NCI-H460 (cell line): Measurements from ENCODE around the gene LGALS14. TPM values are rescaled to one million over a fixed set of nuclear protein-coding genes. Genes with fewer than 3 reads are reported as not detected.
"Not testable (repeated sequence)": the region's sequence is repeated elsewhere in the genome, so short reads cannot be mapped to it uniquely, and the experiment has no call there.

Source experiments
- DNase-seq: peaks from one replicate; pipeline ENCODE4 v3.0.0-alpha.2; 2016; ENCODE audit warnings: low read depth; ENCODE audit errors: extremely low read depth
- polyA plus RNA-seq: library from polyadenylated mRNA; depleted of rRNA; stranded (reverse); fragments of >200 nt; gene quantifications from 2 replicates; pipeline ENCODE4 v1.2.3, GENCODE V29; 2014; cell fraction: nucleus; rRNA removed
- total RNA-seq: library from RNA; depleted of rRNA; stranded (reverse); fragments of >200 nt; shearing (Covaris generic); gene quantifications from 2 replicates; pipeline ENCODE4 v1.2.3, GENCODE V29; 2014; rRNA removed

The LGALS14 gene, protein sequence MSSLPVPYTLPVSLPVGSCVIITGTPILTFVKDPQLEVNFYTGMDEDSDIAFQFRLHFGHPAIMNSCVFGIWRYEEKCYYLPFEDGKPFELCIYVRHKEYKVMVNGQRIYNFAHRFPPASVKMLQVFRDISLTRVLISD
- not detected in 2 replicates for total RNA-seq
- polyA plus RNA-seq: not detected in 2 replicates

DNA sequence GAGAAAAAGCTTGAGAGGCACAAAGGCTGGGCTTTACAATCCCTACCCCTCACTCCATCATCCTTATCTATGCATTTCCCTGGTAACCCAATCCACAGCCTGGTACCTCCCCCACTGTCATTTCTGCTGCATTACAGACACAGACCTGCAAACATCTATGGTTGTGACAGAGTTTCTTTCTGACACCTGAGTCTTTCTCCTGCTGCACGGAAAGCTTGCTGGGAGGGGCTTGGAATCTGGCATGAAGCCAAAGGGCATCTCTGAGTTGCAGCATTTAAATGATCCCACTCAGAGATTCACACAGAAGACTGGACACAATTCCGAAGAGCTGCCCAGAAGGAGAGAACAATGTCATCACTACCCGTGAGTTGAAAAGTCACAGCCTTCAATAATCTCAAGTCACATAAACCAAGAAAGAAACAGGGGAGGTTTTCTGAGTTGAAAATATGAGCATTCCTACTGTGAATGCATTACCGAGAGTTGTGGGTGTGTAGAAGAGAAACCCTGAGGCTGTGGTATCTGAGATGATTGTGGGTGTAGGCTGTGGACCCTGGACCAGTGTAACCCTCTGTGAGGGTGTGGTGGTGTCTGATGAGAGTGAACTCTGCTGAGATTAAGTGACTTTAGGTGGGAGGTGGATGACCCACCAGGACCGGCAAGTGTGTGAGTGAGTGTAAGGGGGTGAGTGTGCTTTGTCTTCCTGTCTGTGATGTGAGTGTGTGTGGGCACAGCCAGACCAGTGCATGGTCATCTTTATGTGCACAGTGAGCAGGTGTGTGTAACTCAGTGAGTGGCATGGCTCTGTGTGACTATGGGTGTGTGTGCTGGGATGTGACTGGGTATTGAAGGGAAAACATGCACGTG is at the start of gene LGALS14:
TSS of gene LGALS14 (plus strand) at position 301 of the 864 bp plus-strand sequence. CDS start at position 349, 48 bp downstream.
- no peak for DNase-seq

GRCh38 chr19:39655613-39656012 is 48.7 kb upstream of the LGALS14 start, which contains the start of gene LGALS16:
LGALS16 (plus strand) TSS chr19:39655913; CDS start chr19:39655962, 49 bp downstream.
- no peak for DNase-seq

DNA sequence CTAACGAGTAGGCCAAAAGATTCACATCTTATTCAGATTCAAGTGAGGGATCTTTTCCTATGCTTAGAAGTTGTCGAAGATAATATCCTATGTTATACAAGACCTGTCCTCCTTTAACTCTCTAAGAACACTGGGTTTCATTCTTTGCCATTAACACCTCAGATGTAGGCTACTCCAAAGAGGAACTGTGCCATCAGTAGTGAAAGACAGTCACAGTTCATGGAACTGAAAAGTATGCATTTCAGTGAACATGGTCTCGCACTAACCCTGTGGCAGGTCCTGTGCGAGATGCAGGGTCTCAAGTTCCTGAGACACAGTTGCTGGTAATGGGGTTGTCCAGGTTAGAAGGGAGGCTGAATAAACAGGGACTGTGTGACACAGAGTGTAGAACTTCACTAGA is 44.5 kb upstream of the LGALS14 start:
- DNase-seq: no peak

DNA sequence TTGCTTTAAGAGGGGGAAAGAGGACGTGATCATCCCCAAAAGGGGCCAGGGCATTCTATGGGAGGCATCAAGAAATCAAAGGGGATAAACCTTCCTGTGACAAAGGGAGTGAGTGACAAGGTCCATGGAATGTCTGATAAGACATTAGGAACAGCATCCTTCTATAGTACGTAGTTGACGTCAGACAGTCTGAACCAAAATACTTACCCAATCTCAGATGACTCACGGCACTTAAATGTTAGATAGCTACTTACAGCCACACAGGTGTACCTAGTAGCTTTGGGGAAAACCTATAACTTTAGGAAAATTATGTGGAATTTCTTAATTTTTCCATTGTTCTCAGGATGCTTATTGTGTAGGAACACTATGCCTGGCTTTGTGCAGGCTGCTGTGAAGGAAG is 43.6 kb upstream of the LGALS14 start:
- DNase-seq: no peak

DNA sequence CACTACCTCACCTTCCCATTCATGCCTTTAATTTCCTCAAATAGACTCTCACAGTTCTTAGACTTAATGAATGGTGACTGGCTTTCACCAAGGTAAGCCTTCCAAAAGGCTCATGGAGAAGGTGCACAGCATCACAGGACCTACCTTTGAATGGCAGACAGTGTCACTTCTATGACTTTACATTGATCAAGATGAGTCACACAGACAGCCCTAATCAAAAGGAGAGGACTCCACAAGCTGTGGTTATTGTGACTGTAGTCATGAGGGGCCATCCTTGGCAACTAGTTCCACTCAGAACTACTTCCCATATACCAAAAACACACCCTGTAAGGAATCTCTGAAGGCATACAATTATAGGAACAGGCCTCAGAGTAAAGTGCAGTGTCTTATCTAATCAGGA is 42.7 kb upstream of the LGALS14 start:
- no peak for DNase-seq

- DNase-seq: not testable (repeated sequence)
Observed at GRCh38 chr19:39669860-39670259, 34.4 kb upstream of the LGALS14 start.

- no peak for DNase-seq
Observed at GRCh38 chr19:39670998-39671397, 33.3 kb upstream of the LGALS14 start.

DNA sequence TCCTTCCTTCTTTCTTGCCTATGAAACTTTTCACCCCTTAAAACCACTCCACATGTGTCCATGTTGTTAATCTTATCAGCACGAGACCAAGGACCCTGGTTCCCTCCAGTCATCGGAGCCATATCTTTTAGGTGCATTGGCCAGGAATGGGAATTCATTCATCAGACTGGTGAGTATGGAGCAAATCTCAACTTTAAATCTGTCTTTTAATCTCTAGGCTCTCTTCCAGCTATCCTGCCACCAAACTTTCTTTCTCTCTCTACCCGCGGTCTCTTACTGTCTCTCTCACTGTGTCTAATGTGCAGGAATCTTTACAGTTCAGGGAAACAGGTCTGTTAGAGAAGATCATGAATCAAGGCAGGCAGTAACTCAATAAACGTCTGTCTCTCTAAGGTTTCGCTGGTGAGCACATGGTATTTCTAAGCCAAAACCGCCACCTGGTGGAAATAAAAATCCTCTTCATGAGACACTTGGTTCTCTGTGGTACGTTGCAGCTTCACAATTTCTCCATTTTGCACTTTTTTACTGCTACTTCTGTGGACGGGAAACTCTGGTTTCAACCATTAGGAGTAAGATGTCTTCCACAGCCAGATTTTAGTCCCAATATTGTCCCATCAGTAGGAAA is 32.4 kb upstream of the LGALS14 start:
- DNase-seq: peak; percentile 62

DNA sequence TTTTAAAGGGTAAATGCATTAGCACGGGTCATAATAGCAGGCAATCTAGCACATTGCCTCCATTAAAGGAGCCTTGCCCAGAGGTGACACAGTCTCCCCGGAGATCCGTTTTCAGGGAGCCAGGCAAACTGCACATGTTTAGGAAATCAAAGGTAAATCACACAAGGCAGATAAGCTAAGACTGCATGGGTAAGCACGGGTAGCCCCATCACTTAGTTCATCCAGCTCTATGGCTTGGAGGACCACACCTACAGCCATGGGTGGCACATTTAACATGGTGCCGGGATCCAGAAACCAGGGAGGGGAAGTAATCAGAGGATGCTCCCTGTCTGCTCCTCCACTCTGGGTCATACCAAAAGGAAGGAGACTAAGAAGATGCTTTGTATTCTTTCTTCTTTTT is 31.8 kb upstream of the LGALS14 start:
- DNase-seq: no peak

DNA sequence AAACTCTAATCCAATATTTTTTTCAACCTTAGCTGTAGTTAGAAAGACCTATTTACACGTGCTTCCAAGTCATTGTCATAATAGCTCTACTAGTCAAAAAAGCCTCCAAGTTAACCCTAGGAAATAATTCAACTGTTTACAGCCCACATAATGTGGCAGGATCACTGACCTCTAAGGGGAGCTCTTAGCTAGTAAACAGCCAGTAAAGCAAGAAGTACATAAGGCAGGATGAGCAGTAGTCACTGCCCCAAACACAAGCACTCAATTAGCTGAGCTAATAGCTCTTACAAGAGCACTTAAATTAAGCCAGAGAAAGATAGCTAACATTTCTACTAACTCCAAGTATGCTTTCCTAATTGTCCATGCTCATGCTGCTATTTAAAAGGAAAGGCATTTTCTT is 30.4 kb upstream of the LGALS14 start:
- DNase-seq: not testable (repeated sequence)

GRCh38 chr19:39676004-39676403 is 28.3 kb upstream of the LGALS14 start:
- DNase-seq: peak; percentile 41

DNA sequence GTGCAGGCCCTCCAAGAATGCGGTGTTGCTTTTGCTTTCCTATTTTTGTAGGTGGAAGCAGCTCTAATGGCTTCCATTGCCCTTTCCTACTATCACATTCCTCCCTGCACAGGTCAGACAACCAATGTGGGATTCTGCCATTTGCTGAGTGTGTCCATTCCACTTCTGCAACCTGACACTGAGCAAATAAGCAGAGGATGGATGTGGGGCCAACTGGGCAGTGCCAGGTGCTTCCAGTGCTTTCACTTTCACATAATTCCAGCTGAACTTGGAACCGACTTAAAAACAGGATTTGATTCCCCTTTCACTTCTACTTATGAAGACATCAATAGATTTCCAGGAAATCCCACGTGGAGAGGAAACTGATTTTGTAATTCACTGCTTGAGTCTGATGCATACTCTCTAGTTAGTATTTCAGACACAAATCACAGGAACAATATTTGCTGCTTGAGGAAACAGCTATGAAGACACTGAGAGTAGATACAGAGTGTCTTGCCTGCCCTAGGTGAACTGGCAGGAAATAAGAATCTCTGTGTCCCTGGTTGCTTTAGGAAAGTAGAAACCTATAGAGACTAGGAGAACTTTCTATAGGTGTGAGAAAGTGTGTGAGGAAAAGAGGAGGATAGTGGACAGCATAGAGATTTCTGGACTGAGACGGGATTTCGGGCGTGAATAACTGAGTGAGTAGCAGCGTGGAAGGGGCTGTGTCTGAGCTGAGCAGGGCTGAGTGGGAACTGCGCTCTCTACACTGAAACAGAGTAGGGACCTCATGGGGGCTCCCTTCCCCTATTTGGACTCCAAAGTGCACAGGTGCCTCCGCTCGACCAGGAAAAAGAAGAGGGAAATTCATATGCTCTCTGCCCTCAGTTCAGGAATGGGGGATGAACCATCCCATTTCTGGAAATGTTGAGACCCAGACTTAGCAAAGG is 26.1 kb upstream of the LGALS14 start:
- DNase-seq: no peak

DNA sequence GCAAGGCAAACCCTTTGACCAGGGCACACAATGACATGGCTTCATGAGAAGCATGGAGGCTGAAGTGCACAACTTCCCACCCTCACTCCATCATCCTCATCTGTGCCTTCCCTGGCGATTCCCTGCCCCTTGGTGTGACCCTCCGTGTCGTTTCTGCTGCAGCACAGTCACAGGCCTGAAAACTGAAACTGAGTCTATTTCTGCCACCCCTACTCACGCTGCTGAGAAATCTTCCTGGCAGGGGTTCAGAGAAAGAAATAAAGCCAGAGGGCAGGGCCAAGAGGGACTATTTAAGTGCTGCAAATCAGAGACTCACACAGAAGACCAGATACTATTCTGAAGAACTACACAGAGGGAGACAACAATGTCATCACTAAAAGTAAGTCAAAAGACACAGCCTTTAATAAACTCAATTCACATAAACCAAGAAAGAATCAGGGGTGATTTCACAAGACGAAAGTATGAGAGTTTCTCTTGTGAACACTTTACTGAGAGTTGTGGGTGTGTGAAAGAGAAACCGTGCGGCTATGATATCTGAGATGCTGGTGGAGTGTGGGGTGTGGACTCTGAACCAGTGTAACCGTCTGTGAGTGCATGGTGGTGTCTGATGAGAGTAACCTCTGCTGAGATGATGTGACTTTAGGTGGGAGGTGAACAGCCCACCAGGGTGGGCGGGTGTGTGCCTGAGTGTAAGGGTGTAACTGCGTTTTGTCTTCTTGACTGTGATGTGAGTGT is 25.1 kb upstream of the LGALS14 start:
- DNase-seq: no peak

DNA sequence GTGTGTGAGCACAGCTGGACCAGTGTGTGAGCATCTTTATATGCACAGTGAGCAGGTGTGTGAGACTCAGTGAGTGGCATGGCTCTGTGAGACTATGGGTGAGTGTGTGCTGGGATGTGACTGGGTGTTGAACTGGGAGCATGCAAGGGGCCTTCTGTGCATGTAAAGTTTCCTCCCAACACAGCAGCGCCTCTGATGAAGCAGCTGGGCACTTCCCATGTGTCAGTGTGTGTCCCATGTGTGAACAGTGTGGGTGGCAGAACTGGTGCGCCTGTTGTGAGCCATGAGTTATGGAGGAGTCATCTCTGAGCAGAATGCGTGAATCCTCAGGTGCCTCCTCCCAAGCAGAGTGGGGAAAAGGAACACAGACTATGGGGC is 24.5 kb upstream of the LGALS14 start:
- no peak for DNase-seq

GRCh38 chr19:39680593-39680992 is 23.7 kb upstream of the LGALS14 start:
- DNase-seq: no peak

DNA sequence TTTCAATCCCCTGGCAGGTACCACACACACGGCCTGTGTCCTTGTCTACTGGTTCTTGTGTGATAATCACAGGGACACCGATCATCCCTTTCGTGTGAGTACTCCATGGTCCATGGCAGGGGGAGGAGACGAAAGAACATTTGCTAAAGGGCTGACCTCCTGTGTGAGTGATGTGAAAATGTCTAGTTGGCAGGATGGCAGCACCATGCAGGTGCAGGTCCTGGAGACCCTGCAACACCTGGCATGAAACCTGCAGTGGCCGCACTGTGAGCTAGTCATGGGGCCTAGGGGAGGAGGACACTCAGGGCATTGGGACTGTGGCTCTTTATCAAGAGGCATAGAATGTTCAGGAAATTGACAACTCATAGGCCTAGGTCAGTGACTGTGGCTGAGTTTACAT is 22.9 kb upstream of the LGALS14 start:
- no peak for DNase-seq

GRCh38 chr19:39684267-39684666 is 20.0 kb upstream of the LGALS14 start:
- DNase-seq: no peak

- no peak for DNase-seq
Observed at GRCh38 chr19:39686739-39687138, 17.5 kb upstream of the LGALS14 start.

- DNase-seq: not testable (repeated sequence)
Observed at GRCh38 chr19:39688637-39689036, 15.6 kb upstream of the LGALS14 start.

DNA sequence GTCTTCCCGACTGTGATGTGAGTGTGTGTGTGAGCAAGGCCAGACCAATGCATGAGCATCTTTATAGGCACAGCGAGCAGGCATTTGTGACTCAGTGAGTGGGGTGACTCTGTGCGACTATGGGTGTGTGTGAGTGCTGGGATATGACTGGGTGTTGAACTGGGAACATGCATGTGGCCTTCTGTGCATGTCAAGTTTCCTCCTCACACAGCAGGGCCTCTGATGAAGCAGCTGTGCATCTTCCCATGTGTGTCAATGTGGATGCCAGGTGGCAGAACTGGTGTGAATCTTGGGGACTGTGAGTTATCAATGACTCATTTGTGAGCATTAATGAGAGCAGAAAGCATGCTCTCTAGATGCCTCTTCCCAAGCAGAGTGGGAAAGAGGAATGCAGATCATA is 12.1 kb upstream of the LGALS14 start:
- no peak for DNase-seq
